Kidney (tissue), 14 donors: ENCODE measurements around the gene MBNL1. TPM values are rescaled to one million over a fixed set of nuclear protein-coding genes. Genes with fewer than 3 reads are reported as not detected.

Source experiments
- DNase-seq, 5 donors: peaks; one replicate each; pipeline ENCODE4 v3.0.0-alpha.2; 2013 to 2020
- FAIRE-seq: peaks from 2 replicates; lab custom pipeline; 2012; peaks lifted over from hg19 to GRCh38; lab: Jason Lieb, UNC
- H3K27ac ChIP-seq, 2 donors: one replicate each; pipeline ENCODE4 v1.7.0; 2013; ENCODE audit warnings: low read depth in 2 of 2, low read length in 2 of 2, inconsistent platforms in 1 of 2
- H3K27me3 ChIP-seq: one replicate; pipeline ENCODE4 v1.7.1; 2013; ENCODE audit warnings: low read length, inconsistent platforms; ENCODE audit not compliant: control insufficient read depth, insufficient read depth
- H3K36me3 ChIP-seq, 3 donors: one replicate each; pipeline versions ENCODE4 v1.7.0 to v1.7.1; 2013; ENCODE audit warnings: low read length in 3 of 3, control low read depth in 1 of 3, inconsistent platforms in 1 of 3; ENCODE audit not compliant: insufficient read depth in 3 of 3, control insufficient read depth in 2 of 3
- H3K4me1 ChIP-seq, 3 donors: one replicate each; pipeline versions ENCODE4 v1.7.0 to v1.7.1; 2013; ENCODE audit warnings: low read length in 3 of 3, inconsistent platforms in 1 of 3, low read depth in 1 of 3; ENCODE audit not compliant: control insufficient read depth in 2 of 3, insufficient read depth in 2 of 3
- H3K4me3 ChIP-seq, 3 donors: one replicate each; pipeline versions ENCODE4 v1.7.0 to v1.8.1; 2013; ENCODE audit warnings: low read length in 3 of 3, control low read depth in 1 of 3, inconsistent platforms in 1 of 3
- H3K9ac ChIP-seq, 3 donors: one replicate each; pipeline versions ENCODE4 v1.7.0 to v1.7.1; 2013; ENCODE audit warnings: low read length in 3 of 3, control low read depth in 1 of 3, inconsistent platforms in 1 of 3
- H3K9me3 ChIP-seq, 3 donors: one replicate each; pipeline versions ENCODE4 v1.7.0 to v1.7.1; 2013; ENCODE audit warnings: low read length in 3 of 3, control low read depth in 1 of 3, inconsistent platforms in 1 of 3; ENCODE audit not compliant: control insufficient read depth in 2 of 3, insufficient read depth in 1 of 3
- intact Hi-C: fragments of 100-400 bp; cut with DNase I; formaldehyde crosslinking; loops from one replicate; pipeline ENCODE4 v1.11.1; 2022
- polyA plus RNA-seq: library from polyadenylated mRNA; stranded (reverse); fragments of 350-450 nt; fragmentation: Illumina TruSeq; extraction: RNeasy Lipid Tissue Mini Kit (QIAGEN cat#74804); gene quantifications from one replicate; pipeline ENCODE4 v1.2.3, GENCODE V29; 2014; ENCODE audit warnings: low read depth, low replicate concordance; ENCODE audit not compliant: insufficient read depth
- total RNA-seq: library from RNA; stranded (reverse); fragmentation: NEBNext Ultra II Directional; extraction: Animal tissue kit (Norgen Biotek cat#: 25700); gene quantifications from one replicate; pipeline ENCODE4 v1.2.1, GENCODE V29; 2021
- TF ChIP-seq, protein P1 (sequence below): IDR thresholded peaks from 3 replicates; pipeline ENCODE4 v1.5.1; 2012; ENCODE audit warnings: mild to moderate bottlenecking, moderate library complexity, borderline replicate concordance; ENCODE audit not compliant: insufficient read depth; ENCODE audit errors: extremely low read depth
- donor health status: control.
- donor health status: control.
- donor health status: control.
- donor health status: control.
- donor health status: control.
- donor health status: DM: yes; HTN: yes; CAD: no.
- donor health status: Normal renal cell carcinoma (clear cell type).

Gene MBNL1
- total and polyA plus RNA-seq, 2 donors from 2014 or later: 22.0 to 167 TPM

DNA sequence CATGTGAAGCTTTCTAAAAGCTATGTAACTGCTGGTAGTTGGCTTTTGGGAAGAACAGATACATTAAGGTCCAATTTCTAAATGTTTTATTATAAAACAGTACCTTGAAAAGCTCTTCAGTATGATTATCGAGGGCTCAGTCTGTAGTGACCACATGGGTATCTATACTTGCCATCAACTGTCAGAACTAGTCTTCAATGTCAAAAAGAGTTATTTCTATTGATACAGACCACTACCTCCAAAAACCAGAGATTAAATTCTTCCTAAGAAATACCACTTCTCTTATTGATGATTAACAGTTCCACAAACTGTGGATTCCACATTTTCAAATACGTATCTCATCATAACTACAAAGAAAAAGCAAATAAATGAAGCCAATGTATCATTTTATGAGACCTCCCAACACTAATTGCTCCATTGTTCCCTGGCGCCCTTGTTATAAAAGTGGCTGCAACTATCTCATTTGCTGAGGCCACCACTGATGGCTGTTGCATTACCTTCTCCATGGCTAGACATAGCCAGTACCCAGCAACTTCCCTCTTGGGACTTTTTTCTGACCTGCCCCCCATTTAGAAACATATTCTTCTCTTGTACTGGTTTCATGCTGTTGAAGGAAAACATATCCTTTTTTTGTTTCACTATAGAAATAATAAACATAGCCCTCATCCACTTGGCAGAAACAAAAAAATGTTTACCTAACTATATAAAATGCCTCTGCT lies 33.9 kb upstream of the MBNL1 start:
- intact Hi-C loops: no loop called here
- Histone ChIP-seq H3K4me3 (no peak overlapping the region), H3K9ac (no peak overlapping the region), H3K9me3 (no peaks in the 10 kb centered on the region), H3K36me3 (no peaks in the 10 kb centered on the region), H3K27me3 (no peaks in the 10 kb centered on the region), H3K4me1 (no peaks in the 10 kb centered on the region), H3K27ac (no peak overlapping the region)
- DNase-seq (no peak), FAIRE-seq (no peak)
- TF ChIP-seq, protein P1, sequence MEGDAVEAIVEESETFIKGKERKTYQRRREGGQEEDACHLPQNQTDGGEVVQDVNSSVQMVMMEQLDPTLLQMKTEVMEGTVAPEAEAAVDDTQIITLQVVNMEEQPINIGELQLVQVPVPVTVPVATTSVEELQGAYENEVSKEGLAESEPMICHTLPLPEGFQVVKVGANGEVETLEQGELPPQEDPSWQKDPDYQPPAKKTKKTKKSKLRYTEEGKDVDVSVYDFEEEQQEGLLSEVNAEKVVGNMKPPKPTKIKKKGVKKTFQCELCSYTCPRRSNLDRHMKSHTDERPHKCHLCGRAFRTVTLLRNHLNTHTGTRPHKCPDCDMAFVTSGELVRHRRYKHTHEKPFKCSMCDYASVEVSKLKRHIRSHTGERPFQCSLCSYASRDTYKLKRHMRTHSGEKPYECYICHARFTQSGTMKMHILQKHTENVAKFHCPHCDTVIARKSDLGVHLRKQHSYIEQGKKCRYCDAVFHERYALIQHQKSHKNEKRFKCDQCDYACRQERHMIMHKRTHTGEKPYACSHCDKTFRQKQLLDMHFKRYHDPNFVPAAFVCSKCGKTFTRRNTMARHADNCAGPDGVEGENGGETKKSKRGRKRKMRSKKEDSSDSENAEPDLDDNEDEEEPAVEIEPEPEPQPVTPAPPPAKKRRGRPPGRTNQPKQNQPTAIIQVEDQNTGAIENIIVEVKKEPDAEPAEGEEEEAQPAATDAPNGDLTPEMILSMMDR: no peak

DNA sequence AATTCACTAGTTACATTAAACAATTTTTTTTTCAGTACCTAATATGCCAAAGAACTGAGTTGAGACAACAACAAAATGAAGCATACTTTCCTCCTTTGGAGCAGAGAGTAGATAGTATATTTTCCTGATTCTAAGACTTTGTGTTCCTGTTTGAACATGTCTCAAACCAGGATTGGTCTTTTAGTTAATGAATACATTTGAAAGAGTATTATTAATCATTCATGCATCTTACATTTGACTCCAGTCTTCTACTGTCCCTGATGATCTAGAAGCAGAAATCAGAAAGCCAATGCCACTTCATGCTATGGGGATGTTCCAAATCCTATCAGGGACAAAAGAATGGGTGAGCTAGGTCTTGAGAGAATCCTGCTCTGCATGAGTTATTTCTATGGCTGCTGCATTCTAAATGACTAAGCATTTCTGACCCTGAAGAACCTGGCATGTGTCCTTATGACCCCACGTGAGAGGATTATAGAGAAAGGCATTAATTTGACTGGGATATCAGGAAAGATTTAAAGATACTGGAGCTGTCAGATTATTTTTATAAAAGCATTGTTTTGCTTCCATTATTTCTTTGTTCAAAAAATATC lies 32.9 kb upstream of the MBNL1 start:
- intact Hi-C loops: no loop called here
- TF ChIP-seq, protein P1: no peak
- Histone ChIP-seq H3K9me3 (no peaks in the 10 kb centered on the region), H3K4me3 (no peak overlapping the region), H3K27ac (no peak overlapping the region), H3K36me3 (no peaks in the 10 kb centered on the region), H3K4me1 (no peaks in the 10 kb centered on the region), H3K27me3 (no peaks in the 10 kb centered on the region), H3K9ac (no peak overlapping the region)
- DNase-seq (no peak), FAIRE-seq (no peak)

DNA sequence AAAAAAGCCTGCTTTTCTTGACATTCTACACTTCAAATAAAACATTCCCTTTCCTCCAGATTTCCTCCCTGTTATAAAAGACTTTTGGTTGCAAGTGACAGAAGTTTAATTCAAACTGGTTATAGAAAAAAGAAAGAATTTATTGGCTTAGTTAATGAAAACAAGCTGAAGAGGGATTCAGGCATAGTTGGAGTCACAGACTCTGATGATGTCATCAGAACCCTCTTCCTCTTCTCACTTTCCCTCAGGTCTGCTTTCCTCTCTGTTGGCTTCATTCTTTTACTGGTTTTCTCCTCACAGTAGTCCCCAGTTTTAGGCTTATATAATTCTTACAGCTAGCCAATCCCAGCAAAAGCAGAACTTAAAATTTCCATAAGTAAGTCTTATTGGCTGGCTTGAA lies 32.0 kb upstream of the MBNL1 start:
- intact Hi-C loops: no loop called here
- FAIRE-seq: no peak

More for the DNA sequence above, 32.0 kb upstream of the MBNL1 start:
- no peak for DNase-seq
- Histone ChIP-seq H3K9me3 (no peaks in the 10 kb centered on the region), H3K4me1 (no peaks in the 10 kb centered on the region), H3K36me3 (no peaks in the 10 kb centered on the region), H3K27ac (no peak overlapping the region), H3K4me3 (no peak overlapping the region), H3K27me3 (no peaks in the 10 kb centered on the region), H3K9ac (no peak overlapping the region)
- TF ChIP-seq, protein P1: no peak
